Left kidney (tissue), 8 donors: ENCODE results near the gene PHF8. TPM values are rescaled to one million over a fixed set of nuclear protein-coding genes. Genes with fewer than 3 reads are reported as not detected.

Experiments used
- DNase-seq: peaks from one replicate; pipeline ENCODE4 v3.0.0-alpha.2; 2013
- long read RNA-seq, 8 donors: transcript quantifications; one replicate each; lab custom pipeline, GENCODE V29; 2026
- polyA plus RNA-seq: library from polyadenylated mRNA; unstranded; fragments of 120-200 nt; gene quantifications from one replicate; pipeline ENCODE4 v1.2.1, GENCODE V29; 2013; ENCODE audit not compliant: insufficient read length

Gene PHF8
- 33.4 TPM for polyA plus RNA-seq
- long read RNA-seq, donor 1, full-length matches to known transcripts = 1 of 1 reads
- long read RNA-seq, donor 1, partial matches to known transcripts = 0 of 1 reads
- long read RNA-seq, donor 1, other reads (novel, unspliced or antisense) = 0 of 1 reads
- long read RNA-seq, donor 2, full-length matches to known transcripts = 1 of 10 reads
- long read RNA-seq, donor 2, partial matches to known transcripts = 9 of 10 reads
- long read RNA-seq, donor 2, other reads (novel, unspliced or antisense) = 0 of 10 reads
- long read RNA-seq, donor 3, full-length matches to known transcripts = 2 of 2 reads
- long read RNA-seq, donor 3, partial matches to known transcripts = 0 of 2 reads
- long read RNA-seq, donor 3, other reads (novel, unspliced or antisense) = 0 of 2 reads
- long read RNA-seq, donor 4 = 0 reads
- long read RNA-seq, donor 5 = 0 reads
- long read RNA-seq, donor 6 = 0 reads
- long read RNA-seq, donor 7, partial matches to known transcripts = 0 of 1 reads
- long read RNA-seq, donor 7, other reads (novel, unspliced or antisense) = 0 of 1 reads
- long read RNA-seq, donor 8 = 0 reads

- DNase-seq = peak; percentile 92
These were observed at the start of gene PHF8 for GRCh38 chrX:54044126-54044876. TSS of gene PHF8 (minus strand) at chrX:54044473. CDS start at chrX:54042728, 1,745 bp downstream.

DNA sequence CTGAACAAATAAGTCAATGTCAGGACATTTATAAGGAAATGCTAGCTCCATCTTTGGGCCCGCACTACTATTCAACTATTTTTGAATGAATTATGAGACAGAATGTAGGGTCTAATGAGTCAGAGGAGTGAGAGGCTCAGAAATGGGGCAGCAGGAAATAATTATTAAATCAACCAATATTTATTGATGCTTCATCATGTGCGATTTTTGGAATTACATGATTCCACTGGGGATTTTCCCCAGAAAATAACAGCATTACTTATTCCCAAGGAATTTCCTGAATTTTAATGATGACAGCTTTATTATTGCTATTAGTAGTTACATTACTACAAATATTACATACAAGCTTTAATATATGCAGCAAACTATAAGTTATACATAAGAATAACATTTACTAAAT is 49.3 kb upstream of the PHF8 start:
- DNase-seq = no peak

GRCh38 chrX:54093159-54093558 is 48.9 kb upstream of the PHF8 start:
- DNase-seq = no peak

- DNase-seq = no peak
These were observed 46.6 kb upstream of the PHF8 start for GRCh38 chrX:54090880-54091279.

- no peak for DNase-seq
These were observed 44.9 kb upstream of the PHF8 start for GRCh38 chrX:54089191-54089590.

- no peak for DNase-seq
These were observed 43.4 kb upstream of the PHF8 start for GRCh38 chrX:54087661-54088060.

DNA sequence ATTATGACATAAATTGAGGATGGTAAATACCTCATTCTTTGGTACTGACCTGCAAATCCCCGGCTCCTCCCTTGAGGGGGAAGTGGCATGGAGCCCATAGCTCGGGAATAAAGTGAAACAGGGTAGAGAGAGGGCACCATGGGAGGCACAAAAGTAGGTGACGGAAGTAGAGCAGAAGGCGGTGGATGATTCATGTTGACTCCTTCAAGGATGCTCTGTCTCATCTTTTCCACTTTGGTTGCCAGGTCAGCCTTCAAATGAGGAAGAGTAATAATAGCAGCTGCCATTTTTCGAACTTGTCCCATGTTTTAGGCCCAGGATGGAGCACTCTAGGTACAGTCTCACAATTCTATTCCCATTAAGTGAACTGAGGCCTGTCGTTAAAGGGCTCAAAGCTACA is 41.4 kb upstream of the PHF8 start:
- DNase-seq = no peak

DNA sequence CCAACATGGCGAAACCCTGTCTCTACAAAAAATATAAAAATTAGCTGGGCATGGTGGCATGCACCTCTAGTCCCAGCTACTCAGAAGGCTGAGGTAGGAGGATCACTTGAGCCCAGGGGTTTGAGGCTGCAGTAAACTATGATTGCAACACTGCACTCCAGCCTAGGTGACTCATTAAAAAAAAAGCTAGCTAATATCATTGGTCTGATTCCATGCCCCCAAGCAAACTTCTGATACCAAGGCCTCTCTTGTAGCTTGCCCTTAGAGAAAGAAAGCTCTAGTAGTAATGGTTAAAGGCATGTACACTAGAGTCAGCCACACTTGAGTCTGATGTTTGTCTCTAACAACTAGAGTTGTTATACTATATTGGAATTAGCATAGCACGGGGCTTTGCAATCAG is 32.6 kb upstream of the PHF8 start:
- no peak for DNase-seq

DNA sequence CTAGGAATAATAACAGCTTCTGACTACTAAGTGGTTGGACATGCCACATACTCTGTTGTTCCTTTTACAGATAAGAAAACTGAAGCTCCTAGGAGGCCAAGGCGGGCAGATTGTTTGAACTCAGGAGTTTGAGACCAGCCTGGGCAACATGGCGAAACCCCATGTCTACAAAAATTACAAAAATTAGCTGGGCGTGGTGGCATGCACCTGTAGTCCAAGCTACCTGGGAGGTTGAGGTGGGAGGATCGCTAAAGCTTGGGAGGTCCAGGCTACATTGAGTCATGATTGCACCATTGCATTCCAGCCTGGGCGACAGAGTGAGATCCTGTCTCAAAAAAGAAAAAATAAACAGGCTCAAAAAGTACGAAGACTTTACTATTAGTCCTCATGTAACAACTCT is 30.6 kb upstream of the PHF8 start:
- no peak for DNase-seq

DNA sequence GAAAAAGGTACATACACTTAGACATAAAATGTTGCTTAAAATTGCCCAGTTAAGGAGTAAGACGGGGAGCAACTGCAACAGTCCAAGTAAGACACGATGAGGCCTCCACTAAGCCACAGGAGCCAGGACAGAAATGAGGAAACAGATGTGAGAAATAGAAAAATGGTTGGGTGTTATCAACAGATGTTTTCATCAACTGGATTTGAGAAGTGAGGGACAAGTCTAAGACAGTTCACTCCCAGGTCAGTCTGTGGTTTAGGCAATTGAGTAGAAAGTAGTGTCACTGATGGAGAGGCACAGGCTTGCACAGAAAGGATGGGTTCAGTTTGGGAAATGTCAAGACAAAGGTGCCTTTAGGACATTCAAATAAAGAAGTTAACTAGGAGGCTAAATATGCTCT is 23.5 kb upstream of the PHF8 start:
- DNase-seq = no peak

DNA sequence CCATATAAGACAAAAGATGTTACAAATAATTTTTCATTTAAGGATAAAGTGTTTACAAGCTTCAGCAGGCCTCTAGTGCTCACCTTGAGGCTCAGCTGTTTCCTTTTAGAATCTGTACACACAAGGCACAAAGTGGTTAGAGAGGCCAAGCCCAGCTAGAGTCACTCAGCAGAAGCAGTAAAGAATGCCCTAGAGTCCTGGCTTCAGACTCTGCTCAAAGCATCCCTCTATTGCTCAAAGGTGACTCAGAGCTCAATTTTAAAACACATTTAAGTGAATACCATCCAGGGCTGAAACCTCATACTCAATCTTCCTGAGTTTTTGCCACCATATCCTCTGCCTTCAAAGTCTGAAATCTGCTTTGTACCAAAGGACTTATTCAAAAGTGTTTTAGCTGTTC is 22.6 kb upstream of the PHF8 start:
- no peak for DNase-seq

GRCh38 chrX:54064564-54064963 is 20.3 kb upstream of the PHF8 start:
- DNase-seq = no peak

- DNase-seq = no peak
These were observed 19.1 kb upstream of the PHF8 start for GRCh38 chrX:54063361-54063760.

GRCh38 chrX:54049801-54050200 is 5.5 kb upstream of the PHF8 start:
- no peak for DNase-seq

GRCh38 chrX:54048412-54048811 is 4.1 kb upstream of the PHF8 start:
- no peak for DNase-seq

DNA sequence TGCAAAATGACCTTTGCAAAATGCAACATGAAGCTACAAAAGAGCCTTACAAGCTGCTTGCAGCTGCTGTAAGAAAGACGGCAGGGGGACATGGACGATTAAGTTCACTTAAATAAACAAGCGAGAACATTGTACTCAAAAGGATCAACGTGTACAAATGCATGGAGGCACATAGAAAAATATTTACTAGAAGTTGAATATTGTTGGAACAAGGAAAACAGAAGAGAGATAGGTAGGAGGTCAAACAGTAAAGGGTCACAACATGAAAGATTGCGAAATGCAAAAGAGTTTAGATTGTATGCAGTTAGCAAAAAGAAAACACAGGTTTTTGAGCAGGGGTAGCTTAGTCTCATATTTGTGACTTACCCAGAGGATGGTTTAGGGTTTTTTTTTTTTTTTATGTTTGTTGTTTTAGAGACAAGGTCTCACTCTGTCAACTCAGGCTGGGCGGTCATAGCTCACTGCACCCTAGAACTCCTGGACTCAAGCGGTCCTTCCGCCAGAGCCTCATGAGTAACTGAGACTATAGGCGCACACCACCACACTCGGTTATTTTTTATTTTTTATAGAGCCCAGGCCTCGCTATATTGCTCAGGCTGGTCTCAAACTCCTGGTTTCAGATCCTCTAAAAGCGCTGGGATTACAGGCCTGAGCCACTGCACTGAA is 1.4 kb upstream of the PHF8 start:
- DNase-seq = peak; percentile 14

DNA sequence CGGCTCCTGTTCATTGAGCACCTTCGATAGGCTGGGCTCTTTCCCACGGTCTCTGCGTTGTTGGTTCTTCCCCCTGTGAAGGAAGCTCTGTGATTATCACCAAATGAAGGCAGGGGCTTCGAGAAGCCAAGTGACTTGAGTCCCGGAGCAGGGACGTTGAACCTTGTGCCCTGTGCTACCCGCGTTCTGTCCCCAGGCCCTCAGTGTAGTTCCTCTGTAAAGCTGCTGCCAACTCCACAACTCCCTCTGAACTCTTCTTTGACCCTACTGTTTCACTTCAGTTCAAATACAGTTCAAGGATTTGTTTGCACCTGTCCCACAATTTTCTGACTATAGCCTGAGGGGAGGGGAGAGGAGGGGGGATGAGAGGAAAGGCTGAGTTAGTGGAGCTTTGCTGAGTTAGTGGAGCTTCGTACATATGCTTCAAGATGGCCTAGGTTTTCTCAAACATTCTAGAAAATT is 635 bp upstream of the PHF8 start:
- no peak for DNase-seq

DNA sequence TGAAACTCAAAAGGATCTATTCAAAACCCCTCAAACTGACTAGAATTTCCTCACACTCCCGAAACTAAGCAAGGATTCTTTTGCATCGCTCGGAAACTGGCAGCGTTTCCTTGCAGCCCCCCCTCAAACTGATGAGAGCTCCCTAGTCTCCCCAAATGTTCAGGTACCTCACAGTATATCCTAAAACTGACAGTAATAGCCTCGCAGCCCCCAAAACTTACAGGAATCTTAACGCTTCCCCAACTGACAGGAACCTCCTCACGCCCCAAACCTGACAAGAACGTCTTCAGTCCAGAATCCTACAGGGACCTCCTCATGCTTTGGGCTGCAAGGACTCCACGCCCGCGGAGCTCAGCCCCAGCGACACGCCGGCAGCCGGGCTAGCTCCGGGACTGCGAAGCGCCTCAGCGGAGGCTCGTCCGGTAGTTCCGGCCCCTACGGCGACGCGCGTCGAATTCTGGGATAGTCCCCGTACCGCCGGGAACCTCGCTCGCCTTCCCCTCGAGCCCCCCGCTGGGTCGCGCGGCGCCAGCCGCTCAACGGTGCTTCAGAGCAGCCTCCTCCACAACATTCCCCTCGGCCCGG is 640 bp downstream of the PHF8 start:
- peak; percentile 12 for DNase-seq

GRCh38 chrX:54043056-54043455 is 1.2 kb downstream of the PHF8 start:
- DNase-seq = peak; percentile 5

GRCh38 chrX:54042609-54043021 is 1.7 kb downstream of the PHF8 start:
- DNase-seq = peak; percentile 60

- no peak for DNase-seq
These were observed 13.9 kb downstream of the PHF8 start for GRCh38 chrX:54030329-54030728.

DNA sequence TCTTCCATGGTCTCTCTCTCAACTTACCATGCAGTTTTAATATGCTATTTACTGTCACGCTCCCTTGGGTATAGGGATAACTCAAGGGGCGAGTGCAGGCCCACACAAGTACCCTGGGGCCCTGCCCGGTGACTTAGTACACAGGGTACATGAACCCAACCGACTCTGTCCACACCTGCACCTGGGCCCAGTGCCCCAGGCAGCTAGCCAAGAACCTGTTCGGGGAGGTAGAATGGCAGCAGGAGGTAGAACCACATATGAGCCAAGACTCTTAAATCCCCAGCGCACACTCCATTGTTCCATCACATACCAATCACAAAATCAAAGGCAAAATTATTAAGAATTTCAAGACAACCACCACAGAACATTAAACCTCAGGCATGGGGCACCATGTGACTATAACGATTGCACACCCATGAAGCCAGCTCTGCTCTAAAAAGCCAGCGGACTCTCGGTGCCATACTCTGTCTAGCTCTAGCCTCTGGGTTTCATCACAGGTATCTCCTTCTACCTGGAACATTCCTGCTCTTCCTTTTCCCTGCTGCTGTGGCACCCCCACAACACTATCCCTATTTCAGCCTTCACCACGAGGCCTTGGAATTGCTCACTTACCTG is 14.6 kb downstream of the PHF8 start:
- DNase-seq = peak; percentile 18
